HepG2 (cell line): ENCODE measurements around the gene SELPLG. TPM values are rescaled to one million over a fixed set of nuclear protein-coding genes. Genes with fewer than 3 reads are reported as not detected.

ENCODE experiments used
- ATAC-seq: fragments of 200-7000 bp; cut with Tn5 transposase; 3 replicates; pipeline ENCODE4 v1.9.1; 2020; ENCODE audit warnings: mild to moderate bottlenecking, moderate library complexity
- BruUV-seq: library from RNA; stranded (reverse); fragments of 400-500 nt; replicated peaks from 2 replicates; lab custom pipeline; 2021; lab: Mats Ljungman, UMichigan
- CTCF ChIA-PET: fragments of 300-600 bp; formaldehyde crosslinking; extraction: SDS; loops from one replicate; lab custom pipeline; 2021; ENCODE audit warnings: low total read pairs, inconsistent platforms, low intra/inter-chr PET ratio; lab: Yijun Ruan, JAX
- POLR2A ChIA-PET: fragments of 350-600 bp; sonication (Branson Sonifier 250); formaldehyde crosslinking; loops from one replicate; lab custom pipeline; 2020; ENCODE audit warnings: antibody characterized with exemption, inconsistent platforms; lab: Yijun Ruan, JAX
- DNase-seq: peaks from one replicate; pipeline ENCODE4 v3.0.0-alpha.2; 2015; ENCODE audit warnings: low spot score
- FAIRE-seq: peaks from 3 replicates; lab custom pipeline; 2011; peaks lifted over from hg19 to GRCh38; lab: Jason Lieb, UNC
- H2AFZ ChIP-seq: one replicate; pipeline ENCODE4 v1.6.1; 2011; ENCODE audit warnings: low read length, inconsistent platforms
- H3K27ac ChIP-seq: fragments of 300-600 bp; 3 replicates; pipeline ENCODE4 v1.8.0; 2011; ENCODE audit warnings: mixed run types, mild to moderate bottlenecking, mixed read lengths, low read length, inconsistent platforms; ENCODE audit not compliant: insufficient read depth; ENCODE audit errors: extremely low read length
- H3K27me3 ChIP-seq, 2 experiments: fragments of 200-600 bp in 1 of 2; 2 replicates in 1 of 2; 3 replicates in 1 of 2; pipeline versions ENCODE4 v1.6.0 to v1.8.0; 2011; ENCODE audit warnings: low read length in 2 of 2, mild to moderate bottlenecking in 2 of 2, moderate library complexity in 2 of 2, inconsistent platforms in 1 of 2; ENCODE audit not compliant: insufficient read depth in 2 of 2, control insufficient read depth in 1 of 2
- H3K36me3 ChIP-seq, 2 experiments: fragments of 200-600 bp in 1 of 2; replicated peaks in 1 of 2; 2 replicates in 1 of 2; 3 replicates in 1 of 2; pipeline versions ENCODE4 v1.5.1 to v1.8.0; 2011; ENCODE audit warnings: low read length in 2 of 2, inconsistent platforms in 1 of 2; ENCODE audit not compliant: insufficient read depth in 2 of 2, control insufficient read depth in 1 of 2
- H3K4me1 ChIP-seq: 2 replicates; pipeline ENCODE4 v1.5.1; 2012; ENCODE audit warnings: low read length, inconsistent platforms; ENCODE audit not compliant: insufficient read depth
- H3K4me2 ChIP-seq: 2 replicates; pipeline ENCODE4 v1.6.0; 2011; ENCODE audit warnings: low read depth, low read length, inconsistent platforms
- H3K4me3 ChIP-seq, 3 experiments: fragments of 200-600 bp in 1 of 3; sonication (generic), shearing (Covaris generic) in 1 of 3; replicated peaks in 1 of 3; 2 replicates each; pipeline ENCODE4 v1.5.1; 2011 to 2016; ENCODE audit warnings: low read length in 3 of 3, inconsistent platforms in 2 of 3, low read depth in 2 of 3, mild to moderate bottlenecking in 2 of 3, control low read depth in 1 of 3, mixed read lengths in 1 of 3; ENCODE audit not compliant: insufficient read depth in 1 of 3
- H3K79me2 ChIP-seq: one replicate; pipeline ENCODE4 v1.6.1; 2011; ENCODE audit warnings: low read length, inconsistent platforms; ENCODE audit not compliant: insufficient read depth
- H3K9ac ChIP-seq: 2 replicates; pipeline ENCODE4 v1.6.0; 2011; ENCODE audit warnings: mild to moderate bottlenecking, low read depth, low read length, inconsistent platforms; ENCODE audit not compliant: insufficient read depth
- H3K9me3 ChIP-seq: 2 replicates; pipeline ENCODE4 v1.5.1; 2012; ENCODE audit warnings: mild to moderate bottlenecking, low read length
- H4K20me1 ChIP-seq: 2 replicates; pipeline ENCODE4 v1.6.0; 2011; ENCODE audit warnings: inconsistent platforms, mild to moderate bottlenecking, low read length, moderate library complexity; ENCODE audit not compliant: insufficient read depth
- ADNP ChIP-seq: sonication (generic); formaldehyde crosslinking; IDR thresholded peaks from 2 replicates; pipeline ENCODE4 v1.4.0; 2020; ENCODE audit warnings: missing genetic modification reagents
- ARID5B ChIP-seq: IDR thresholded peaks from 2 replicates; pipeline ENCODE4 v1.4.0; 2020; ENCODE audit warnings: mild to moderate bottlenecking, missing genetic modification reagents
- FOXP4 ChIP-seq: sonication (generic); formaldehyde crosslinking; IDR thresholded peaks from 2 replicates; pipeline ENCODE4 v1.4.0; 2020; ENCODE audit warnings: missing genetic modification reagents
- GTF2F1 ChIP-seq: fragments of 150-350 bp; IDR thresholded peaks from 2 replicates; pipeline ENCODE4 v1.6.1; 2014; ENCODE audit warnings: low read length
- MXD4 ChIP-seq: IDR thresholded peaks from 2 replicates; pipeline ENCODE4 v1.6.1; 2016; ENCODE audit warnings: mild to moderate bottlenecking, missing biosample characterization, missing genetic modification reagents
- MYC ChIP-seq: sonication (generic); formaldehyde crosslinking; IDR thresholded peaks from 2 replicates; pipeline ENCODE4 v1.9.0; 2021; ENCODE audit warnings: missing genetic modification reagents, borderline replicate concordance
- NFKBIZ ChIP-seq: IDR thresholded peaks from 2 replicates; pipeline ENCODE4 v1.6.1; 2018; ENCODE audit warnings: missing genetic modification reagents, missing compliant biosample characterization
- PTBP1 ChIP-seq: fragments of 200-400 bp; formaldehyde crosslinking; IDR thresholded peaks from 2 replicates; pipeline ENCODE4 v1.6.1; 2018; ENCODE audit warnings: low read length, low read depth; ENCODE audit not compliant: poor library complexity, severe bottlenecking
- REL ChIP-seq: sonication (generic); formaldehyde crosslinking; conservative IDR thresholded peaks from 2 replicates; pipeline ENCODE4 v1.8.0; 2022; ENCODE audit warnings: mild to moderate bottlenecking, missing genetic modification reagents, moderate library complexity
- SAFB2 ChIP-seq: sonication (generic); formaldehyde crosslinking; IDR thresholded peaks from 2 replicates; pipeline ENCODE4 v1.5.1; 2020; ENCODE audit warnings: missing genetic modification reagents, low read depth, mild to moderate bottlenecking, borderline replicate concordance
- SRSF9 ChIP-seq: fragments of 200-400 bp; formaldehyde crosslinking; IDR thresholded peaks from 2 replicates; pipeline ENCODE4 v1.6.1; 2018; ENCODE audit warnings: borderline replicate concordance, mild to moderate bottlenecking, low read depth, low read length; ENCODE audit not compliant: insufficient read depth, poor library complexity, severe bottlenecking
- SSRP1 ChIP-seq: IDR thresholded peaks from 2 replicates; pipeline ENCODE4 v1.6.1; 2016; ENCODE audit warnings: control low read depth
- ZKSCAN5 ChIP-seq: sonication (generic); formaldehyde crosslinking; IDR thresholded peaks from 2 replicates; pipeline ENCODE4 v1.5.1; 2020; ENCODE audit warnings: mild to moderate bottlenecking, missing genetic modification reagents
- ZNF326 ChIP-seq: sonication (generic); formaldehyde crosslinking; IDR thresholded peaks from 2 replicates; pipeline ENCODE4 v1.4.0; 2020; ENCODE audit warnings: missing genetic modification reagents, borderline replicate concordance
- ZNF329 ChIP-seq: sonication (generic); formaldehyde crosslinking; IDR thresholded peaks from 2 replicates; pipeline ENCODE4 v1.9.0; 2021; ENCODE audit warnings: low read depth, mild to moderate bottlenecking, missing genetic modification reagents
- ZNF747 ChIP-seq: sonication (generic); formaldehyde crosslinking; IDR thresholded peaks from 2 replicates; pipeline ENCODE4 v1.8.1; 2023; ENCODE audit warnings: missing genetic modification reagents, mild to moderate bottlenecking, borderline replicate concordance
- WGBS: methylation state at CpG from one replicate; pipeline ENCODE4 v1.1.6; 2017; ENCODE audit warnings: low lambda C conversion rate; 5-methylcytosine and 5-hydroxymethylcytosine counted together
- in situ Hi-C: cut with HindIII; loops from 2 replicates; pipeline ENCODE4 v1.10.0; 2017; ENCODE audit warnings: low pct_unique_long_range_greater_than_20kb; ENCODE audit not compliant: extremely low pct_ligation_motif_present
- intact Hi-C: fragments of 100-400 bp; cut with micrococcal nuclease; formaldehyde crosslinking; loops from one replicate; pipeline ENCODE4 v1.10.0; 2022; ENCODE audit not compliant: unreplicated experiment
- polyA plus RNA-seq, 8 experiments: library from polyadenylated mRNA; depleted of rRNA in 3 of 8; stranded (reverse) in 7 of 8; unstranded in 1 of 8; fragments of >200 nt; fragmentation: Illumina TruSeq in 4 of 8; extraction: Trizol in 4 of 8; gene quantifications; 2 replicates each; pipeline versions ENCODE4 v1.2.1 to v1.2.3, GENCODE V29; 2011 to 2016; ENCODE audit warnings: low read depth in 4 of 8, missing spikeins in 1 of 8, mixed read lengths in 1 of 8; ENCODE audit not compliant: insufficient read depth in 1 of 8
- total RNA-seq, 5 experiments: library from RNA; depleted of rRNA; stranded (reverse); fragments of >200 nt; fragmentation: Illumina TruSeq; extraction: Trizol; gene quantifications; 2 replicates each; pipeline ENCODE4 v1.2.3, GENCODE V29; 2016; ENCODE audit warnings: low read depth in 1 of 5
- TF ChIP-seq, protein P1 (sequence below): sonication (generic); formaldehyde crosslinking; IDR thresholded peaks from 2 replicates; pipeline ENCODE4 v1.8.1; 2023; ENCODE audit warnings: mild to moderate bottlenecking, missing genetic modification reagents

The SELPLG gene
- total and polyA plus RNA-seq, 2 of the 13 experiments (the other 11 are each of a cell fraction or from before 2014, with no cell fraction given), result 0.12 TPM; not detected in 1

DNA sequence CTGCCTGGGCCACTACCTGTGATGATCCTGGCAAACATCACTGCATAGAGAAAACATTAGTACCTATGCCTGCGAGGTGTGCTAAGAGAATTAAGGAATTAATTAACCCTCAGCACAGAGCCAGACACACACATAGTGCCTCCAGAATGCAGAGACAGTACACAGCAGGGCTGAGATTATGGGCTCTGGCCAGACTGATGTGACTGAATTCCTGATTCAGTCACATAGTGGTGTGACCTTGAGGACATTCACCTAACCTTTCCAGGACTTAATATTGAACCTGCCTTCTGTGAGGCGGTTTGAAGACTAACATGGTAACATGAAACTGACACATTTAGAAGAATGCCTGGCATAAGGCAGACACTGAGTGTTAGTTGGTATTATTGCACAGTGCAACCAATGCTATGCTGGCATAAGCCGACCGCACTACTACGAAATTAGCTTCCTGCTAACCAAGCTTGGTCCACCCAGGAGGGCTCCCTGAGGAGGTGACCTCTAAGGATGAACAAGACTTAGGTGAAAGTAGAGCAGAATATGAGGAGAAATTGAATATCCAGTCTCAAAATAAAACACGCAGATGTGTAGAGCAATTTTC is 32.0 kb upstream of the SELPLG start:
- peak overlapping the region; percentile 73 for H3K27ac ChIP-seq
- H3K79me2 ChIP-seq, result peaks cover 39% of the 10 kb centered on the region
- H3K4me3 ChIP-seq, result no peak overlapping the region
- in situ Hi-C loops, result loop anchor here (5.0 kb wide), 1 partner anchor 62 kb away; no protein-coding TSS in a partner anchor
- peak; percentile 38 for DNase-seq
- H4K20me1 ChIP-seq, result 0 out of 2 replicates have a peak, but pooled peaks cover 11% of the 10 kb centered on the region
- no TSS peak for BruUV-seq
- POLR2A ChIA-PET, result interaction anchor here (0.9 to 1.6 kb wide), 5 partner anchors 15 to 191 kb away, joined by 3 to 6 read pairs (median 4); partner anchors contain the start of gene SSH1
- H3K4me2 ChIP-seq, result no peak overlapping the region
- H3K9me3 ChIP-seq, result no peaks in the 10 kb centered on the region
- WGBS, result 83% methylated on average over 6 of the region's 6 CpGs
- peak; percentile 60 for ATAC-seq
- H2AFZ ChIP-seq, result no peak overlapping the region
- CTCF ChIA-PET, result interaction anchor here (1.3 to 3.4 kb wide), 3 partner anchors 26 to 286 kb away, joined by 3 to 53 read pairs (median 3); no protein-coding TSS in a partner anchor
- H3K4me1 ChIP-seq, result peaks cover 54% of the 10 kb centered on the region
- H3K36me3 ChIP-seq, result peaks cover 9 to 14% of the 10 kb centered on the region in 2 experiments; a peak in 4 of 5 replicates
- intact Hi-C loops, result loop anchor here (1.0 to 10.0 kb wide), 4 partner anchors 25 to 429 kb away; partner anchors contain the start of genes ALKBH2 and UNG
- FAIRE-seq, result no peak
- no peak overlapping the region for H3K9ac ChIP-seq
- H3K27me3 ChIP-seq, result no peaks in the 10 kb centered on the region
- TF ChIP-seq ZNF329 (CRISPR knock-in tag) (no peak), ZNF326 (CRISPR knock-in tag) (no peak), NFKBIZ (CRISPR knock-in tag) (no peak), SRSF9 (no peak), ZKSCAN5 (no peak), ZNF747 (no peak), MYC (CRISPR knock-in tag) (no peak), MXD4 (CRISPR knock-in tag) (no peak), SAFB2 (CRISPR knock-in tag) (no peak), SSRP1 (no peak), FOXP4 (CRISPR knock-in tag) (no peak), ADNP (CRISPR knock-in tag) (no peak), GTF2F1 (no peak), REL (no peak), PTBP1 (no peak), ARID5B (CRISPR knock-in tag) (no peak)
- TF ChIP-seq, protein P1, sequence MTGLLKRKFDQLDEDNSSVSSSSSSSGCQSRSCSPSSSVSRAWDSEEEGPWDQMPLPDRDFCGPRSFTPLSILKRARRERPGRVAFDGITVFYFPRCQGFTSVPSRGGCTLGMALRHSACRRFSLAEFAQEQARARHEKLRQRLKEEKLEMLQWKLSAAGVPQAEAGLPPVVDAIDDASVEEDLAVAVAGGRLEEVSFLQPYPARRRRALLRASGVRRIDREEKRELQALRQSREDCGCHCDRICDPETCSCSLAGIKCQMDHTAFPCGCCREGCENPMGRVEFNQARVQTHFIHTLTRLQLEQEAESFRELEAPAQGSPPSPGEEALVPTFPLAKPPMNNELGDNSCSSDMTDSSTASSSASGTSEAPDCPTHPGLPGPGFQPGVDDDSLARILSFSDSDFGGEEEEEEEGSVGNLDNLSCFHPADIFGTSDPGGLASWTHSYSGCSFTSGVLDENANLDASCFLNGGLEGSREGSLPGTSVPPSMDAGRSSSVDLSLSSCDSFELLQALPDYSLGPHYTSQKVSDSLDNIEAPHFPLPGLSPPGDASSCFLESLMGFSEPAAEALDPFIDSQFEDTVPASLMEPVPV (CRISPR knock-in tag), result no peak
